Measurements from ENCODE around the gene FAM47B.

The FAM47B gene

GRCh38 chrX:34942496-34942895, at the start of gene FAM47B:
Gene FAM47B (plus strand): TSS chrX:34942796. CDS start chrX:34942832, 36 bp downstream.
- H3K36me3 Mint-ChIP-seq = no peaks in the 10 kb centered on the region
- H3K4me3 Mint-ChIP-seq = no peak within 1 kb of the TSS
- H3K4me1 Mint-ChIP-seq (ENCODE audit: low read depth) = no peaks in the 10 kb centered on the region
- H3K27ac Mint-ChIP-seq = no peak within 1 kb of the TSS
- H3K27me3 Mint-ChIP-seq = no peaks in the 10 kb centered on the region
- no peaks in the 10 kb centered on the region for H3K9me3 Mint-ChIP-seq (ENCODE audit: low read depth)

- Mint-ChIP-seq H3K27me3 (no peaks in the 10 kb centered on the region), H3K4me1 (ENCODE audit: low read depth) (no peaks in the 10 kb centered on the region), H3K4me3 (no peak overlapping the region), H3K9me3 (ENCODE audit: low read depth) (no peaks in the 10 kb centered on the region), H3K27ac (no peak overlapping the region), H3K36me3 (no peaks in the 10 kb centered on the region)
Measured at GRCh38 chrX:34893741-34894140, 48.9 kb upstream of the FAM47B start.

- H3K4me3 Mint-ChIP-seq = no peak overlapping the region
- H3K4me1 Mint-ChIP-seq (ENCODE audit: low read depth) = no peaks in the 10 kb centered on the region
- no peaks in the 10 kb centered on the region for H3K36me3 Mint-ChIP-seq
- H3K27me3 Mint-ChIP-seq = no peaks in the 10 kb centered on the region
- H3K9me3 Mint-ChIP-seq (ENCODE audit: low read depth) = no peaks in the 10 kb centered on the region
- no peak overlapping the region for H3K27ac Mint-ChIP-seq
Measured at GRCh38 chrX:34900691-34901090, 41.9 kb upstream of the FAM47B start.

- Mint-ChIP-seq H3K4me1 (ENCODE audit: low read depth) (no peaks in the 10 kb centered on the region), H3K4me3 (no peak overlapping the region), H3K27ac (no peak overlapping the region), H3K27me3 (no peaks in the 10 kb centered on the region), H3K36me3 (no peaks in the 10 kb centered on the region), H3K9me3 (ENCODE audit: low read depth) (no peaks in the 10 kb centered on the region)
Measured at GRCh38 chrX:34901761-34902160, 40.8 kb upstream of the FAM47B start.

- no peak overlapping the region for H3K4me3 Mint-ChIP-seq
- no peak overlapping the region for H3K27ac Mint-ChIP-seq
- no peaks in the 10 kb centered on the region for H3K27me3 Mint-ChIP-seq
- no peaks in the 10 kb centered on the region for H3K9me3 Mint-ChIP-seq (ENCODE audit: low read depth)
- no peaks in the 10 kb centered on the region for H3K36me3 Mint-ChIP-seq
- H3K4me1 Mint-ChIP-seq (ENCODE audit: low read depth) = no peaks in the 10 kb centered on the region
Measured at GRCh38 chrX:34903316-34903715, 39.3 kb upstream of the FAM47B start.

GRCh38 chrX:34909151-34909550, 33.4 kb upstream of the FAM47B start:
- Mint-ChIP-seq H3K27me3 (no peaks in the 10 kb centered on the region), H3K27ac (no peak overlapping the region), H3K4me3 (no peak overlapping the region), H3K4me1 (ENCODE audit: low read depth) (no peaks in the 10 kb centered on the region), H3K9me3 (ENCODE audit: low read depth) (no peaks in the 10 kb centered on the region), H3K36me3 (no peaks in the 10 kb centered on the region)

- Mint-ChIP-seq H3K27ac (no peak overlapping the region), H3K4me1 (ENCODE audit: low read depth) (no peaks in the 10 kb centered on the region), H3K4me3 (no peak overlapping the region), H3K36me3 (no peaks in the 10 kb centered on the region), H3K27me3 (no peaks in the 10 kb centered on the region), H3K9me3 (ENCODE audit: low read depth) (no peaks in the 10 kb centered on the region)
Measured at GRCh38 chrX:34915463-34916225, 27.0 kb upstream of the FAM47B start.

- Mint-ChIP-seq H3K27ac (no peak overlapping the region), H3K27me3 (no peaks in the 10 kb centered on the region), H3K9me3 (ENCODE audit: low read depth) (no peaks in the 10 kb centered on the region), H3K4me1 (ENCODE audit: low read depth) (no peaks in the 10 kb centered on the region), H3K4me3 (no peak overlapping the region), H3K36me3 (no peaks in the 10 kb centered on the region)
Measured at GRCh38 chrX:34917146-34917545, 25.4 kb upstream of the FAM47B start.

- Mint-ChIP-seq H3K4me3 (no peak overlapping the region), H3K27ac (no peak overlapping the region), H3K9me3 (ENCODE audit: low read depth) (no peaks in the 10 kb centered on the region), H3K4me1 (ENCODE audit: low read depth) (no peaks in the 10 kb centered on the region), H3K36me3 (no peaks in the 10 kb centered on the region), H3K27me3 (no peaks in the 10 kb centered on the region)
Measured at GRCh38 chrX:34918091-34918736, 24.4 kb upstream of the FAM47B start.

GRCh38 chrX:34918856-34919255, 23.7 kb upstream of the FAM47B start:
- Mint-ChIP-seq H3K4me1 (ENCODE audit: low read depth) (no peaks in the 10 kb centered on the region), H3K36me3 (no peaks in the 10 kb centered on the region), H3K9me3 (ENCODE audit: low read depth) (no peaks in the 10 kb centered on the region), H3K4me3 (no peak overlapping the region), H3K27ac (no peak overlapping the region), H3K27me3 (no peaks in the 10 kb centered on the region)

GRCh38 chrX:34927866-34928265, 14.7 kb upstream of the FAM47B start:
- Mint-ChIP-seq H3K36me3 (no peaks in the 10 kb centered on the region), H3K27me3 (no peaks in the 10 kb centered on the region), H3K4me3 (no peak overlapping the region), H3K9me3 (ENCODE audit: low read depth) (no peaks in the 10 kb centered on the region), H3K27ac (no peak overlapping the region), H3K4me1 (ENCODE audit: low read depth) (no peaks in the 10 kb centered on the region)

GRCh38 chrX:34943235-34943634, 639 bp downstream of the FAM47B start:
- Mint-ChIP-seq H3K27ac (no peak overlapping the region), H3K27me3 (no peaks in the 10 kb centered on the region), H3K4me1 (ENCODE audit: low read depth) (no peaks in the 10 kb centered on the region), H3K9me3 (ENCODE audit: low read depth) (no peaks in the 10 kb centered on the region), H3K4me3 (no peak overlapping the region), H3K36me3 (no peaks in the 10 kb centered on the region)

GRCh38 chrX:34956916-34957315, 14.3 kb downstream of the FAM47B start:
- no peak overlapping the region for H3K27ac Mint-ChIP-seq
- no peaks in the 10 kb centered on the region for H3K9me3 Mint-ChIP-seq (ENCODE audit: low read depth)
- H3K4me3 Mint-ChIP-seq = no peak overlapping the region
- no peaks in the 10 kb centered on the region for H3K36me3 Mint-ChIP-seq
- no peaks in the 10 kb centered on the region for H3K4me1 Mint-ChIP-seq (ENCODE audit: low read depth)
- H3K27me3 Mint-ChIP-seq = no peaks in the 10 kb centered on the region

- no peaks in the 10 kb centered on the region for H3K9me3 Mint-ChIP-seq (ENCODE audit: low read depth)
- no peaks in the 10 kb centered on the region for H3K36me3 Mint-ChIP-seq
- H3K4me1 Mint-ChIP-seq (ENCODE audit: low read depth) = no peaks in the 10 kb centered on the region
- H3K4me3 Mint-ChIP-seq = no peak overlapping the region
- H3K27ac Mint-ChIP-seq = no peak overlapping the region
- no peaks in the 10 kb centered on the region for H3K27me3 Mint-ChIP-seq
Measured at GRCh38 chrX:34961662-34962061, 19.1 kb downstream of the FAM47B start.

- Mint-ChIP-seq H3K9me3 (ENCODE audit: low read depth) (no peaks in the 10 kb centered on the region), H3K4me1 (ENCODE audit: low read depth) (no peaks in the 10 kb centered on the region), H3K27ac (no peak overlapping the region), H3K27me3 (no peaks in the 10 kb centered on the region), H3K36me3 (no peaks in the 10 kb centered on the region), H3K4me3 (no peak overlapping the region)
Measured at GRCh38 chrX:34972206-34972605, 29.6 kb downstream of the FAM47B start.

GRCh38 chrX:34978171-34978570, 35.6 kb downstream of the FAM47B start:
- Mint-ChIP-seq H3K27me3 (no peaks in the 10 kb centered on the region), H3K9me3 (ENCODE audit: low read depth) (peaks cover 4% of the 10 kb centered on the region), H3K27ac (no peak overlapping the region), H3K4me1 (ENCODE audit: low read depth) (no peaks in the 10 kb centered on the region), H3K4me3 (no peak overlapping the region), H3K36me3 (no peaks in the 10 kb centered on the region)
